HEK293 (cell line): Measurements from ENCODE around the gene ZBED4.

Source experiments
- CTCF ChIP-seq: fragments of 450-650 bp; formaldehyde crosslinking; IDR thresholded peaks from 2 replicates; pipeline ENCODE4 v1.5.1; 2016; ENCODE audit warnings: missing biosample characterization, missing genetic modification characterization
- ZBTB1 ChIP-seq: fragments of 450-650 bp; formaldehyde crosslinking; IDR thresholded peaks from 2 replicates; pipeline ENCODE4 v1.5.1; 2016; ENCODE audit warnings: missing biosample characterization, missing genetic modification characterization
- ZNF202 ChIP-seq: fragments of 450-650 bp; formaldehyde crosslinking; IDR thresholded peaks from 2 replicates; pipeline ENCODE4 v1.5.1; 2016; ENCODE audit warnings: missing biosample characterization, missing genetic modification characterization, borderline replicate concordance
- ZNF600 ChIP-seq: fragments of 450-650 bp; formaldehyde crosslinking; IDR thresholded peaks from 2 replicates; pipeline ENCODE4 v1.5.1; 2016; ENCODE audit warnings: missing biosample characterization, missing genetic modification characterization
- ZNF677 ChIP-seq: fragments of 450-650 bp; IDR thresholded peaks from 2 replicates; pipeline ENCODE4 v1.5.0; 2018; ENCODE audit warnings: missing biosample characterization, mild to moderate bottlenecking, missing genetic modification characterization, moderate library complexity
- ZNF768 ChIP-seq: fragments of 450-650 bp; formaldehyde crosslinking; IDR thresholded peaks from 2 replicates; pipeline ENCODE4 v1.5.1; 2018; ENCODE audit warnings: missing biosample characterization, mild to moderate bottlenecking, missing genetic modification characterization
- ZNF776 ChIP-seq: fragments of 450-650 bp; formaldehyde crosslinking; IDR thresholded peaks from 2 replicates; pipeline ENCODE4 v1.5.0; 2017; ENCODE audit warnings: missing biosample characterization, missing genetic modification characterization, borderline replicate concordance
- ZNF837 ChIP-seq: fragments of 450-650 bp; formaldehyde crosslinking; IDR thresholded peaks from 2 replicates; pipeline ENCODE4 v1.5.1; 2016; ENCODE audit warnings: missing biosample characterization, missing genetic modification characterization

- TF ChIP-seq CTCF (no peak), ZNF202 (tag by site-specific recombination) (no peak), ZNF600 (tag by site-specific recombination) (no peak), ZNF776 (tag by site-specific recombination) (no peak), ZBTB1 (tag by site-specific recombination) (no peak), ZNF677 (tag by site-specific recombination) (no peak), ZNF768 (no peak), ZNF837 (tag by site-specific recombination) (no peak)
Measured at GRCh38 chr22:49937758-49938564, 84.3 kb downstream of the ZBED4 start.
